CD4-positive, CD25-positive, alpha-beta regulatory T cell (primary cell): Measurements from ENCODE around the gene SLCO6A1. TPM values are rescaled to one million over a fixed set of nuclear protein-coding genes. Genes with fewer than 3 reads are reported as not detected.
"Not testable (repeated sequence)": the region's sequence is repeated elsewhere in the genome, so short reads cannot be mapped to it uniquely, and the experiment has no call there.

ENCODE experiments used
- ATAC-seq, 2 donors: fragments of 150-1000 bp; cut with Tn5 transposase; one replicate each; pipeline ENCODE4 v1.10.0; 2021; ENCODE audit warnings: low read depth in 2 of 2, moderate number of reproducible peaks in 2 of 2, moderate library complexity in 1 of 2
- DNase-seq, 3 donors: peaks; one replicate each; pipeline versions ENCODE4 v3.0.0 to v3.0.0-alpha.2; 2012 to 2022; ENCODE audit warnings: mixed read lengths in 1 of 3
- H3K27ac ChIP-seq: one replicate; pipeline ENCODE4 v1.7.0; 2013; ENCODE audit warnings: mild to moderate bottlenecking, low read length; ENCODE audit not compliant: insufficient read depth, poor library complexity, severe bottlenecking
- H3K27me3 ChIP-seq: one replicate; pipeline ENCODE4 v1.7.0; 2013; ENCODE audit warnings: low read length; ENCODE audit not compliant: control insufficient read depth, insufficient read depth
- H3K36me3 ChIP-seq: one replicate; pipeline ENCODE4 v1.7.0; 2013; ENCODE audit warnings: mild to moderate bottlenecking, low read length, moderate library complexity; ENCODE audit not compliant: control insufficient read depth, insufficient read depth
- H3K4me1 ChIP-seq: 2 replicates; pipeline ENCODE4 v1.7.0; 2013; ENCODE audit warnings: mild to moderate bottlenecking, low read length; ENCODE audit not compliant: insufficient read depth, control insufficient read depth, poor library complexity, severe bottlenecking
- H3K4me3 ChIP-seq: one replicate; pipeline ENCODE4 v1.7.0; 2013; ENCODE audit warnings: low read depth, mild to moderate bottlenecking, low read length, moderate library complexity
- H3K9me3 ChIP-seq, 2 experiments: 1 replicate in 1 of 2; 2 replicates in 1 of 2; pipeline ENCODE4 v1.7.0; 2013; ENCODE audit warnings: low read length in 2 of 2, mild to moderate bottlenecking in 1 of 2, moderate library complexity in 1 of 2; ENCODE audit not compliant: control insufficient read depth in 2 of 2
- H3K27ac Mint-ChIP-seq, 3 donors: one replicate each; pipeline ENCODE4 v1.8.0; 2020 to 2022; ENCODE audit warnings: mild to moderate bottlenecking in 3 of 3, mixed read lengths in 3 of 3, moderate library complexity in 2 of 3
- H3K27me3 Mint-ChIP-seq: one replicate; pipeline ENCODE4 v1.8.0; 2022; ENCODE audit warnings: mild to moderate bottlenecking, mixed read lengths
- H3K36me3 Mint-ChIP-seq: one replicate; pipeline ENCODE4 v1.8.0; 2020; ENCODE audit warnings: mixed read lengths
- H3K4me1 Mint-ChIP-seq, 4 donors: one replicate each; pipeline ENCODE4 v1.8.0; 2020 to 2022; ENCODE audit warnings: mixed read lengths in 4 of 4, mild to moderate bottlenecking in 1 of 4
- H3K4me3 Mint-ChIP-seq, 4 donors: one replicate each; pipeline ENCODE4 v1.8.0; 2020 to 2022; ENCODE audit warnings: mild to moderate bottlenecking in 4 of 4, mixed read lengths in 4 of 4, moderate library complexity in 3 of 4
- H3K9me3 Mint-ChIP-seq, 7 donors: one replicate each; pipeline ENCODE4 v1.8.0; 2020 to 2022; ENCODE audit warnings: mixed read lengths in 7 of 7, mild to moderate bottlenecking in 3 of 7, moderate library complexity in 2 of 7
- polyA plus RNA-seq, 4 donors: library from polyadenylated mRNA; unstranded; fragments of 300-500 nt; fragmentation: Illumina TruSeq; gene quantifications; one replicate each; pipeline ENCODE4 v1.2.3, GENCODE V29; 2021
- total RNA-seq: library from RNA; stranded (reverse); gene quantifications from one replicate; pipeline ENCODE4 v1.2.3, GENCODE V29; 2022

SLCO6A1 gene
- total and polyA plus RNA-seq, 5 donors from 2014 or later, result not detected

GRCh38 chr5:102523541-102524175 lies 24.9 kb upstream of the SLCO6A1 start:
- H3K4me3 Mint-ChIP-seq, result no peak overlapping the region

DNA sequence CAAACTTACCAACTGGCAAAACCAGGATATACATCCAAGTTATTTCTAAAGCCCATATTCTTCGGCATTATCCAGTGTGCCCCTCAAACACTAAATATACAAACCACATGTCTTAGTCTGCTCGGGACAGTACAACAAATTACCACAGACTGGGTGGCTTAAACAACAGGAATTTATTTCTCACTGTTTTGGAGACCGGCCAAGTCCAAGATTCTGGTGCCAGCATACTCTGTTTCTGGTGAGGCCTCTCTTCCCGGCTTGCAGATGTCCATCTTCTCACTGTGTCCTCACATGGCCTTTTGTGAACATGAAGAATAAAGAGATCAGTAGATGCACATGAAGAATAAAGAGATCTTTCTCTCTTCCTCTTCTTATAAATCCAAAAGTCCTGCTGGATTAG lies 12.9 kb upstream of the SLCO6A1 start:
- H3K9me3 ChIP-seq, result no peaks in the 10 kb centered on the region
- Mint-ChIP-seq H3K27ac (no peak overlapping the region), H3K4me1 (no peaks in the 10 kb centered on the region), H3K9me3 (no peaks in the 10 kb centered on the region), H3K36me3 (no peaks in the 10 kb centered on the region), H3K27me3 (peaks cover 5% of the 10 kb centered on the region), H3K4me3 (no peak overlapping the region)
- H3K27ac ChIP-seq, result no peak overlapping the region
- H3K36me3 ChIP-seq, result no peaks in the 10 kb centered on the region
- H3K4me1 ChIP-seq, result no peaks in the 10 kb centered on the region
- no peak overlapping the region for H3K4me3 ChIP-seq
- ATAC-seq (no peak), DNase-seq (no peak)
- peaks cover 3% of the 10 kb centered on the region for H3K27me3 ChIP-seq

More at GRCh38 chr5:102523541-102524175, 24.9 kb upstream of the SLCO6A1 start:
- DNase-seq, result peak in 1 of 3 donors; percentile 14
- Mint-ChIP-seq H3K27ac (no peak overlapping the region), H3K4me1 (peaks cover 0 to 6% (median 0%) of the 10 kb centered on the region in 4 donors), H3K27me3 (peaks cover 6% of the 10 kb centered on the region), H3K36me3 (no peaks in the 10 kb centered on the region), H3K9me3 (peaks cover 0 to 11% (median 4%) of the 10 kb centered on the region in 7 donors)
- ATAC-seq, result no peak
- Histone ChIP-seq H3K36me3 (no peaks in the 10 kb centered on the region), H3K27ac (no peak overlapping the region), H3K4me3 (no peak overlapping the region), H3K4me1 (no peaks in the 10 kb centered on the region), H3K9me3 (no peaks in the 10 kb centered on the region), H3K27me3 (no peaks in the 10 kb centered on the region)

DNA sequence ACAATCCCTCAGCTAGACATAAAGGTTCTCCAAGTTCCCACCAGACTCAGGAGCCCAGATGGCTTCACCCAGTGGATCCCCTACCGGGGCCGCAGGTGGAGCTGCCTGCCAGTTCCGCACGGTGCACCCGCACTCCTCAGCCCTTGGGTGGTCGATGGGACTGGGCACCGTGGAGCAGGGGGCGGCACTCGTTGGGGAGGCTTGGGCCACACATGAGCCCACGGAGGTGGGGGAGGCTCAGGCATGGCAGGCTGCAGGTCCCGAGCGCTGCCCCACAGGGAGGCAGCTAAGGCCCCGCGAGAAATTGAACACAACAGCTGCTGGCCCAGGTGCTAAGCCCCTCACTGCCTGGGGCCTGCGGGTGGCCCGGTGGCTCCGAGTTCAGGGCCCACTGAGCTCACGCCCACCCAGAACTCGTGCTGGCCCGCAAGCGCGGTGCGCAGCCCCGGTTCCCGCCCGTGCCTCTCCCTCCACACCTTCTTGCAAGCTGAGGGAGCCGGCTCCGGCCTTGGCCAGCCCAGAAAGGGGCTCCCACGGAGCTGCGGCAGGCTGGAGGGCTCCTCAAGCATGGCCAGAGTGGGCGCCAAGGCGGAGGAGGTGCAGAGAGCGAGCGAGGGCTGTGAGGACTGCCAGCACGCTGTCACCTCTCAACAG lies 7.4 kb downstream of the SLCO6A1 start:
- H3K4me1 Mint-ChIP-seq, DNase-seq, H3K9me3 Mint-ChIP-seq, H3K36me3 Mint-ChIP-seq, H3K4me3 Mint-ChIP-seq, ATAC-seq, H3K4me3 ChIP-seq, H3K9me3 ChIP-seq, H3K27ac Mint-ChIP-seq, H3K4me1 ChIP-seq, H3K27me3 ChIP-seq, H3K36me3 ChIP-seq, H3K27me3 Mint-ChIP-seq, H3K27ac ChIP-seq: not testable (repeated sequence)

- Mint-ChIP-seq H3K9me3 (peaks cover 0 to 2% (median 0%) of the 10 kb centered on the region in 7 donors), H3K36me3 (no peaks in the 10 kb centered on the region), H3K27ac (no peak overlapping the region), H3K4me3 (no peak overlapping the region), H3K27me3 (no peaks in the 10 kb centered on the region), H3K4me1 (no peaks in the 10 kb centered on the region)
- Histone ChIP-seq H3K4me1 (no peaks in the 10 kb centered on the region), H3K4me3 (no peak overlapping the region), H3K27ac (no peak overlapping the region), H3K36me3 (no peaks in the 10 kb centered on the region), H3K27me3 (no peaks in the 10 kb centered on the region), H3K9me3 (no peaks in the 10 kb centered on the region)
- DNase-seq (no peak), ATAC-seq (no peak)
Measured at GRCh38 chr5:102483736-102484135, 15.1 kb downstream of the SLCO6A1 start.

DNA sequence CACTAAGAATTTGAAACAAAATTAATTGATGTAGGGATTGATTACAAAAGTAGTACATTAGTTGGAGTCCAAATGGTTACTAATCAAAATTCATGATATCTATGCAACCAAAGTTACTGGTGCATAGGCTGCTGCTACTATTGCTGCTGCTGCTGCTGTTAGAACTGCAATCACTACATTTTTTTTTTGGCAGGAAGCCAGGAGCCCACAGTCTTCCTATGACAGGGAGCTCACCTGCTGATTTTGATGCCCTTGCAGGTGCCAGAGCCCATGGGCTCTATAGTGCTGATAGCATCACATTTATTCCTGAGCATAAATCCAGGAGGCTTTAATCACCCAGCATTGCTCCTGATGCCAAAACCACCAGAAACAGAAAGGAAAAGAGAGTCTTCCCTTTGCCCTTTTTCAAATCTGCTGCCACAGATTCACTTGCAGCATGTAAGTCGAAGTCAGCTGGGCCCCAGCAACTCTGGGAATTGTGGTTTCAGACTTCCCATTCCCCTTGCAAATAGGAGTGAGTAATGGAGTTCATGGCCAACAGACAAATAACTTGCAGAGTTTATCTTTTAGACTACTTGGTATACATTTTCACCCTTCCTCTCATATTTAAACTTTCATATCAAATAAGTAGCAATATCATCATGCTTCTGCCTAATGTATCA lies 17.6 kb downstream of the SLCO6A1 start:
- Histone ChIP-seq H3K4me3 (no peak overlapping the region), H3K27ac (no peak overlapping the region), H3K36me3 (no peaks in the 10 kb centered on the region), H3K9me3 (no peaks in the 10 kb centered on the region), H3K4me1 (no peaks in the 10 kb centered on the region), H3K27me3 (no peaks in the 10 kb centered on the region)
- ATAC-seq, result no peak
- no peak overlapping the region for H3K4me3 Mint-ChIP-seq
- peaks cover 0 to 2% (median 0%) of the 10 kb centered on the region in 7 donors for H3K9me3 Mint-ChIP-seq
- H3K27ac Mint-ChIP-seq, result no peak overlapping the region
- no peaks in the 10 kb centered on the region for H3K4me1 Mint-ChIP-seq
- no peak for DNase-seq
- no peaks in the 10 kb centered on the region for H3K36me3 Mint-ChIP-seq
- no peaks in the 10 kb centered on the region for H3K27me3 Mint-ChIP-seq

DNA sequence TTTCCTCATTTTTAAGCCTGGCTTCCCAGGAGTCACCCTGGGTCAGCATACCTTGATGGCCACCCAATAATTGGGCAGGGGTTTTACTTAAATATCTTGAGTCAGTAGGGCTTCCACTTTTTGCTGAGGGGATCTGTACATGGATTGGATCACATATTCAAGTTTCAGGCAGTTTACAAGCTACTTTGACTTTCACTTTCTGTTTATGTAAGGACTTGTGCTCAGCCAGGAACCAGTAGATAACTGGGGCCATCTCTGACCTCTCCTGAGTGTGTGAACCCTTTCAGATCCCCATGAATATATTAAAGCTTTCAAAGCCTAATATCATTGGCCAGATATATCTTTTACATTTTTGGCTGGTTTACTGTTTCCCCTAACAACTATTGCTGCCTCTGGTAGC lies 45.1 kb downstream of the SLCO6A1 start:
- H3K36me3 Mint-ChIP-seq, result no peaks in the 10 kb centered on the region
- no peak overlapping the region for H3K27ac ChIP-seq
- H3K9me3 ChIP-seq, result no peaks in the 10 kb centered on the region
- H3K4me3 ChIP-seq, result no peak overlapping the region
- H3K27me3 Mint-ChIP-seq, result no peaks in the 10 kb centered on the region
- no peaks in the 10 kb centered on the region for H3K36me3 ChIP-seq
- DNase-seq, result no peak
- peaks cover 0 to 7% (median 0%) of the 10 kb centered on the region in 7 donors for H3K9me3 Mint-ChIP-seq
- H3K27ac Mint-ChIP-seq, result no peak overlapping the region
- H3K27me3 ChIP-seq, result no peaks in the 10 kb centered on the region
- H3K4me1 Mint-ChIP-seq, result no peaks in the 10 kb centered on the region
- H3K4me1 ChIP-seq, result no peaks in the 10 kb centered on the region
- ATAC-seq, result no peak
- H3K4me3 Mint-ChIP-seq, result no peak overlapping the region

GRCh38 chr5:102451082-102451481 lies 47.7 kb downstream of the SLCO6A1 start:
- H3K9me3 Mint-ChIP-seq, result peaks cover 0 to 14% (median 3%) of the 10 kb centered on the region in 7 donors
- Histone ChIP-seq H3K9me3 (no peaks in the 10 kb centered on the region), H3K4me1 (no peaks in the 10 kb centered on the region), H3K27me3 (no peaks in the 10 kb centered on the region), H3K4me3 (no peak overlapping the region), H3K36me3 (no peaks in the 10 kb centered on the region), H3K27ac (no peak overlapping the region)
- no peaks in the 10 kb centered on the region for H3K36me3 Mint-ChIP-seq
- no peaks in the 10 kb centered on the region for H3K27me3 Mint-ChIP-seq
- H3K4me3 Mint-ChIP-seq, result no peak overlapping the region
- no peak overlapping the region for H3K27ac Mint-ChIP-seq
- ATAC-seq (no peak), DNase-seq (no peak)
- no peaks in the 10 kb centered on the region for H3K4me1 Mint-ChIP-seq
